ENCODE measurements around the gene ACTA2.

Gene ACTA2

DNA sequence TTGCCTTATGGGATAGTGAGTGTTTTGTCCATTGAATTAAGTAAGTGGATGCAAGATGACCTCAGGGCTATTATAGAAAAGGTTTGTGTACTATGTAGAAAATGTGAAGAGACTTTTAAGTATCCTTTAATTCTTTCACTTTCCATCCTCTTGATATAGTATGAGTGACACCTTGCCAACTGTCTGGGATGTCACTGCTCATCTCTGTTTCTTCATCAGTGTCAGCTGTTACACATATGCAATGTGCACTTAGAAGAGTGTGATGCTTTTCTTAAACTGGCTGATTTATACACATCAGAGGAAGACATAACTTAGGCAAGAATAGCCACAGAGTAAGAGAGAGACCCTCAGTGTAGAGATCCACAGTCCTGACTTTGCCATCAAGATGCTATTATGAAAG, 8.7 kb upstream of the ACTA2 start:
- DNase-seq: no peak
- in situ Hi-C loops (cut with HindIII; ENCODE audit: low pct_ligation_motif_present, low pct_unique_long_range_greater_than_20kb, low sequenced_read_pairs): no loop called here

DNA sequence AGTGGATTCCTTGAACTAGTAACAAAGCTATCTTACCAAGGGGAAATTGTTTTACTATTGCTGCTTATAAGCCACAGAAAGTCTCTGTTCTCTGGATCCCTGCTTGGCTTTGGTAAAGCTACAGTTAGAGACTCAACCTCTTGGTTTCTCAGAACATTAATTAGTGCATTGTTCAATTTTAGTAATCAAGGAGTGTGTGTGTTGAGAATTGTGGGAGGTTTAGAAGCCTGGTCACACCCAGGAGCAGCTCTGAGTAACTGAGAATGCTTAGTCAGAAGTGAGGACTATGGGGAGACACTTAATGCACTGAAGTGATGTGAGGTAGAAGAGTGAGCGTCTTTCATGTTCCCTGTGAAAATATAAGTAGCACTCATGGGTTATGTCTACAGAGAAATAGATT, 8.2 kb upstream of the ACTA2 start:
- no peak for DNase-seq
- in situ Hi-C loops (cut with HindIII; ENCODE audit: low pct_ligation_motif_present, low pct_unique_long_range_greater_than_20kb, low sequenced_read_pairs): no loop called here

DNA sequence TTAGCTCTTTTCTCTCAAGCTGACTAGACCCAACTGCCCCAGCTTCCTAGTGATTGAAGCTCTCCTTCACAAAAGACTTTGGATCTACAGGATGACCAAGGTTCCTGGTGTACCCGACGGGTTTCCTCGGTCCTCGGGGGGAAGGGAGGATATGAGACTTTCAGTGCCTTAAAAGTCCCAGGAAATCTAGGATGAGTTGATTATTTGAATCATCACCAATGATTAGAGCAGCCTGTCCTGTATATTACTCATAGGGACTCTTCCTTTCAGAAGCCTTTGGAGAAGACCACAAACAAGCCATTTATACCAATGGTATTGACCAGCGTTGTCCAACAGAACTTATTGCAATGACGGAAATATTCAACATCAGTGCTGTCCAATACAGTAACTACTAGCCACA, 6.1 kb upstream of the ACTA2 start:
- in situ Hi-C loops (cut with HindIII; ENCODE audit: low pct_ligation_motif_present, low pct_unique_long_range_greater_than_20kb, low sequenced_read_pairs): no loop called here
- no peak for DNase-seq

DNA sequence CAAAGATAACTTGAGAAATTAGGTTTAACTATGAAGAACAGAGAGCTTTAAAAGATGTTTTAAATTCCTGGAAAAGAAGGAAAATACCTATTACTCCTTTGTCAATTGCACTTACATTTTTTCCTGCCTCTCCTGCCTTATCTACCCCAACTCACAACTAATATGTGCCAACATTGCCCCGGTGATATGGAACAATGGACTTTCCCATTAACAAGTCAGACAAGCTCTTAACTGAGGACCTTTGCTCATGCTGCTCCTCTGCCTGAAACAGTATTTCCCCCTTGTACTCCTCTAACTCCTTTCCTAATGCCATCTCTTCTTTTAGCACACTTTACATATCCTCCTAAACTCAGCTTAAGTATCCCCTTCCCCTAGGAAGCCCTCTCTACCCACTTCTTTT, 4.8 kb upstream of the ACTA2 start:
- in situ Hi-C loops (cut with HindIII; ENCODE audit: low pct_ligation_motif_present, low pct_unique_long_range_greater_than_20kb, low sequenced_read_pairs): no loop called here
- DNase-seq: no peak

DNA sequence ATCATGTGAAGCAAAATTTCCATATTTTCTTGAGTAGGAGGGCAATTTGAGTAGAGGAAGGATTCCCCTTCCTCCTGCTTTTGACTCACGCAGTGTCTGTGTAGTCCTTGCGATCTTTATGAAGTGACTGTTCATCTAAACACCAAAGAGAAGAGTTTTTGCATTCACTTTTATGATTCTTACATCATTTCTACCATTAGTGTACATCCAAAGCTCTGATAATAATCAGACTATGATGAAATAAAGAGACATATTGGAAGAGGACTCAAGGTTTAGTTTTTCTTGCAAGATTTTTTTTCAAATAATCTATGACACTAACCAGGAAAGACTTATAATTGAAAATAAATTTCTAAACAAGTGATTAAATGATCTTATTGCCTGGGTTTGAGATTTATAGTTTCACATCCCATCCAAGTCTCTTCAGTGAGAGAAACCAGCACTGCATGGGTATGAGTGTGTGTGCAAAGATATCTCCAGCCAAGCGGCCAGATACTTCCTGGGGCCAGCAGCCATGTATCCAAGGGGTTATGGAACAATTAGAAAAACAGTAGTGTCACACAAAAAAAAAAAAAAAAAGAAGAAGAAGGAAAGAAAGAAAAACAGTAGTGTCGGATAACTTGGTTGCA, 2.0 kb upstream of the ACTA2 start:
- in situ Hi-C loops (cut with HindIII; ENCODE audit: low pct_ligation_motif_present, low pct_unique_long_range_greater_than_20kb, low sequenced_read_pairs): no loop called here
- DNase-seq: no peak

DNA sequence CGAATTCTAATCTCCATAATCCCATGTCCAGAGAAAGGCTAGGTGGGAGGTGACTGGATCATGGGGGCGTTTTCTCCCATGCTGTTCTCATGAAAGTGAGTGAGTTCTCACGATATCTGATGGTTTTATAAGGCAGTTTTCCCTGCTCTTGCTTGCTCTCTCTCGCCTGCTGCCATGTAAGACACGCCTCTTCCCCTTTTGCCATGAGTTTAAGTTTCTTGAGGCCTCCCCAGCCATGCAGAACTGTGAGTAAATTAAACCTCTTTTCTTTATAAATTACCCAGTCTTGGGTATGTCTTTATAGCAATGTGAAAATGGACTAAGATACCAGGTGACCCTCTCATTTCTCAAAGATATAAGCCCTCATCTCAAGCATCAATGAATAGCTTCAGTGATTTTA, 1.1 kb upstream of the ACTA2 start:
- DNase-seq: no peak
- in situ Hi-C loops (cut with HindIII; ENCODE audit: low pct_ligation_motif_present, low pct_unique_long_range_greater_than_20kb, low sequenced_read_pairs): no loop called here

DNA sequence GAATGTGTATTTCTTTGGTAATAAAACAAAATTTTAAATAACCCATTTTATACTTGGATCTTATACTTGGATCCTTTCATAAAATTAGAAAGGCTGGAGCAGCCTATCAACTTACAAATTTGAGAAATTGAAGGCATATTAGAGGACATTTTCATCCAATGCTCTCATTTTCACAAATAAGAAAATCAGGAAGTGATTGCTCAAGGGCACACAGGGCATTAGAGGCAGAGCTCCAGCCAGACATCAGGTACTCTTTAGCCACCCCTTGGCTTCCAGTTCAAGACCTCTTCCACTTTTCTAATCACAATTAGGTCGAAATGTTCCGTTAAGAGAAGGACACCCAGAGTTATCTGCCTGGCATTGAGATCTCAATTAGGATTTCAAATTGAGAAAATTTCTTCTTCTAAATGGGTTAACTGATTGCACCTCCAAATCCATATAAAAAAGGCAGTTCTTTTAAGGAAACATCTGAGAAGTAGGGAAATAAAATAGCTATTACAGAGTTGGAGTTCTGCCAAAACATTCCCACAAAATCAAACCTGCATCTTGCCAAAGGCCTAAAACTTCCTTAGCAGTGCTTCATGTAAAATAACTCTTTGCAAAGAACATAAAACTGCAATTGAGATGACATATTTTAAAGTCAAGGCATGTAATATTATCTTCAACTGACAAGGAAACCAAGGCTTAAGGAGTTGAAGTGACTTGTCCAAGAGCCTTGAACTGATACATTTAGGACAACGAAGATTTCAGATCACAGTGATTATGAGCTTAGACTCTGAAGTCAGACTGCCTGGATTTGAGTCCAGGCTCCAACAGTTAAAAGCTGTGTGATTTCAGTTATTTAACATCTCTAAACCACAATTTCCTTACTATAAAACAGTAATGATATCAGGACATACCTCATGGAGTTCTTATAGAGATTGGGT, 2.4 kb downstream of the ACTA2 start:
- DNase-seq: no peak
- in situ Hi-C loops (cut with HindIII; ENCODE audit: low pct_ligation_motif_present, low pct_unique_long_range_greater_than_20kb, low sequenced_read_pairs): no loop called here

DNA sequence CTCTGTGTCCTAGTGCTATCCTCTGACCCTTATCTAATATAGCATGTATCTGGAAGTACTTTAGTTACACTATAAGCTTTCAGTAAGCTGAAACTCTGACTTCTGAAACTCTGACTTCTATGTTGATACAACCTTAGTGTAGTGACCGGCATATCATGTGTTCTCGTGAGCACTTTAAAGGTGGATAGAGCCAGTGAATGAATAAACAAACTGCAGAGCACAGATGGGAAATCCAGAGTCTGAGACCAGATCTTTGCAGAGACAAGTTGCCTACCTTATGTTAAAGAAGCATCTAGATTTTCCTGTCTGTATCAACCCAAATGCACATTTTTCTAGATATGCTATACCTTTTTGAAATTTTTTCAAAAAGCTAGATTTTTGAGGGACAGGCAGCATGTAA, 3.5 kb downstream of the ACTA2 start:
- in situ Hi-C loops (cut with HindIII; ENCODE audit: low pct_ligation_motif_present, low pct_unique_long_range_greater_than_20kb, low sequenced_read_pairs): no loop called here
- no peak for DNase-seq

DNA sequence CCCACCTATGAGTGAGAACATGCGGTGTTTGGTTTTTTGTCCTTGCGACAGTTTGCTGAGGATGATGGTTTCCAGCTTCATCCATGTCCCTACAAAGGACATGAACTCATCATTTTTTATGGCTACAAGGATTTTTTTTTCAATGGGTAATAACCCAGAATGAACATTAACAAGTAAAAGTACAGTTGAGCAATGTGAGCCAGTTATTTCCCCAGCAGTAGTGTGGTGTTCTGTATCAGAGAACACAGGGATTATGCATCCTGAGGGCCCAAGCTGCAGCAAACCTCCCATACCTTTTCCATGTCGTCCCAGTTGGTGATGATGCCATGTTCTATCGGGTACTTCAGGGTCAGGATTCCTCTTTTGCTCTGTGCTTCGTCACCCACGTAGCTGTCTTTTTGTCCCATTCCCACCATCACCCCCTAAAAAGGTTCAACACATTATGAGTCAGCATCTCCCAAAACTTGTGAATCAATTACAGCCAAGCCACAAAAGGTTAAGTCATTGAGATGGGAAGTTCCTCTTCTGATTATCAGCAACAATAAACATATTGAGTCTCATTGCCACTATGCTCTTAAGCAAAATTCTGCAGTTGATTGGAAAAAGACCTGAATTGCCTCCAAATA, 5.5 kb downstream of the ACTA2 start:
- no peak for DNase-seq
- in situ Hi-C loops (cut with HindIII; ENCODE audit: low pct_ligation_motif_present, low pct_unique_long_range_greater_than_20kb, low sequenced_read_pairs): no loop called here

DNA sequence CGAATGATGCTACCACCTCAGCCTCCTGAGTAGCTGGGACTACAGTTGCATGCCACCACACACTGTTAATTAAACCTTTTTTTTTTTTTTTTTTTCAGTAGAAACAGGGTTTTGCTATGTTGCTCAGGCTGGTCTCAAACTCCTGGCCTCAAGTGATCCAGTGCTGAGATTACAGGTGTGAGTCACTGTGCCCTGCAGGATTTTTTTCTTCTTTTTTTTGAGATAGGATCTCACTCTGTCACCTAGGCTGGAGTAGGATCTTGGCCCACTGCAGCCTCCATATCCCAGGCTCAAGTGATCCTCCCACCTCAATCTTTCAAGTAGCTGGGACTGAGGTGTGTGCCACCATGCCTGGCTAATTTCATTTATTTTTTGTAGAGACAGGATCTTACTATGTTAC, 6.4 kb downstream of the ACTA2 start:
- DNase-seq: no peak
- in situ Hi-C loops (cut with HindIII; ENCODE audit: low pct_ligation_motif_present, low pct_unique_long_range_greater_than_20kb, low sequenced_read_pairs): no loop called here

DNA sequence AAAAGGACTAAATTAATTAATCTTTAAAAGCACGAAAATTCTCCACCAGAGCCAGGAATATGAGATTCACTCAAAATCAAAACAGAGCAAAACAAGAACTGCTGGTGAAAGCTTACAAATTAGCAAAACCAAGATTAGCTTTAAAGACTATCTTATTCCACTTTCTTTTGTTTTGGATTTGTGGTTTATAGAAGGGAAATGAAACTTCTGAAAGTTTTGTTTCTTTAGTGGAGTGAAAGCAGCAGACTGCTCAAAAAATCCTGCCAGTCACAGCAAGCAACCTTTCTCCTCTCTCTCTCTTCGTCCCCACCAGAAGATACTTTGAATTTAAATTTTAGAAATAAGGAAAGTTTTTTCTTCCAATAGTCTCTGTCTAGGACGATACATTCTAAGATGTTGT, 7.8 kb downstream of the ACTA2 start:
- DNase-seq: no peak
- in situ Hi-C loops (cut with HindIII; ENCODE audit: low pct_ligation_motif_present, low pct_unique_long_range_greater_than_20kb, low sequenced_read_pairs): no loop called here

DNA sequence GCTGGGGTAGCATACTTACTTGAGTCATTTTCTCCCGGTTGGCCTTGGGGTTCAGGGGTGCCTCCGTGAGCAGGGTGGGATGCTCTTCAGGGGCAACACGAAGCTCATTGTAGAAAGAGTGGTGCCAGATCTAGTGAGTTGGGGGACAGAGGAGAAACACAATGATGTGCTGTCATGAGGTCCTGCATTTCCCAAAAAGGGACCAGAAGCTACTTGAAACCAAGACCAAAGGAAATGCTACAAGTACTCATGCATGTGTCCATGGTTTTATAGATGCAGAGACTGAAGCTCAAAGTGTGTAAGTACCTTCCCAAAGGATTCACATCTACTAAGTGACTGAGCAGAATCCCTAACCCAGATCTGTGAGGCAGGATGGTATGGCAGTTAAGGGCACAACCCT, 8.8 kb downstream of the ACTA2 start:
- in situ Hi-C loops (cut with HindIII; ENCODE audit: low pct_ligation_motif_present, low pct_unique_long_range_greater_than_20kb, low sequenced_read_pairs): no loop called here
- no peak for DNase-seq

DNA sequence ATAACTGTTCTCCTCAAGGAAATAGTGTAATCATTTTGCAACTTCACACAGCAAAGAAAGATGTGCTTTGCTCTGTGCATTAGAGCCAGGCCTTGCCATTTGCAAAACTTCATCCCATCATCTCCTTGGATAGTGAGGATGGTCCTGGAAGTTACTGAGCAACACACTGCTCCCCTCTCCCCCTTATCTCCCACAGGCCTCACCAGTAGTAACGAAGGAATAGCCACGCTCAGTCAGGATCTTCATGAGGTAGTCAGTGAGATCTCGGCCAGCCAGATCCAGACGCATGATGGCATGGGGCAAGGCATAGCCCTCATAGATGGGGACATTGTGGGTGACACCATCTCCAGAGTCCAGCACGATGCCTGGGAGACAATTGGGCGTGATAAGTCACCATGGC, 11.5 kb downstream of the ACTA2 start:
- in situ Hi-C loops (cut with HindIII; ENCODE audit: low pct_ligation_motif_present, low pct_unique_long_range_greater_than_20kb, low sequenced_read_pairs): no loop called here
- no peak for DNase-seq

DNA sequence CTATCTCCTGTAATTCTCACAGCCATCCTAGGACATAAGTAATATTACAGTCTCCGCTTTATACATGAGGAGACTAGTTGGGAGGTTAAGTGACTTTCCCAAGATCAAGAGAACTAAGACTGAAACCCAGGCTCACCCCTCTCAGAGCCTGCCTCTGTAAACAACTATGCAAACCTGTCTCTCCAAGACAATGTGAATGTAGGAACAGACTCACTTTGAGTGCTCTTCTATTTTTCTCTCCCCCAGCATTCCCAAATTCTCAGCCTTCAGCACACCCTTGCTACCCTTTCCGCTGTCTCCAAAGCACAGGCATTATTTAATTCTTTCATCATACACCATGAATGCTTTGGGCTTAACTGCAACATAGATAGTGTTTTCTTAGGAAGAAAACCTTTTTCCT, 13.6 kb downstream of the ACTA2 start:
- DNase-seq: no peak
- in situ Hi-C loops (cut with HindIII; ENCODE audit: low pct_ligation_motif_present, low pct_unique_long_range_greater_than_20kb, low sequenced_read_pairs): no loop called here

DNA sequence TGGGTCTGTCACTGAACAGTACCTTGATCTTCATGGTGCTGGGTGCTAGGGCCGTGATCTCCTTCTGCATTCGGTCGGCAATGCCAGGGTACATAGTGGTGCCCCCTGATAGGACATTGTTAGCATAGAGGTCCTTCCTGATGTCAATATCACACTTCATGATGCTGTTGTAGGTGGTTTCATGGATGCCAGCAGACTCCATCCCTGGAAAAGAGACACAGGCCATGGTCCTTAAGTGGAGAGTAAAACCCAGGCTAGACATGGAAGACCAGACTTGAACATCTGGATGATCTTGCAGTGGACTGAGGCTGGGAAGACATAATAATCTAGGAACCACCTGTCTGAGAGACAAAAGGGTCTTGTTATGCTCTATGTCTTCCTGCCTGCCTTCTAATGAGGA, 14.5 kb downstream of the ACTA2 start:
- in situ Hi-C loops (cut with HindIII; ENCODE audit: low pct_ligation_motif_present, low pct_unique_long_range_greater_than_20kb, low sequenced_read_pairs): no loop called here
- no peak for DNase-seq

DNA sequence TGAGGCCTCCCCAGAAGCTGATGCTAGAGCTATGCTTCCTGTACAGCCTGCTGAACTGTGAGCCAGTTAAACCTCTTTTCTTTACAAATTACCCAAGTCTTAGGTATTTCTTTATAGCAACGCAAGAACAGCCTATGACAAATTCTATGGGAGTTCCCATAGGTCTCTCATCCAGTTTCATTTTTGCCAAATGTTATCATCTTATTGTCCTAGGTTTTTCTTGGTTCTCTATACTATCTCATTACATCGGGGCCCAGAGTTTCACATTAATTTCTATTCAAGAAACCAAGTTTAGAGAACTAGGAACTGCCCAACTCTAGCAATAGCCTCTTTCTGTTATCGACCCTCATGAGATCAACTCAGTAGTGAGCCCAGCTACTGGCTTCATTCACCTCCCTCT, 15.9 kb downstream of the ACTA2 start:
- no peak for DNase-seq
- in situ Hi-C loops (cut with HindIII; ENCODE audit: low pct_ligation_motif_present, low pct_unique_long_range_greater_than_20kb, low sequenced_read_pairs): no loop called here

DNA sequence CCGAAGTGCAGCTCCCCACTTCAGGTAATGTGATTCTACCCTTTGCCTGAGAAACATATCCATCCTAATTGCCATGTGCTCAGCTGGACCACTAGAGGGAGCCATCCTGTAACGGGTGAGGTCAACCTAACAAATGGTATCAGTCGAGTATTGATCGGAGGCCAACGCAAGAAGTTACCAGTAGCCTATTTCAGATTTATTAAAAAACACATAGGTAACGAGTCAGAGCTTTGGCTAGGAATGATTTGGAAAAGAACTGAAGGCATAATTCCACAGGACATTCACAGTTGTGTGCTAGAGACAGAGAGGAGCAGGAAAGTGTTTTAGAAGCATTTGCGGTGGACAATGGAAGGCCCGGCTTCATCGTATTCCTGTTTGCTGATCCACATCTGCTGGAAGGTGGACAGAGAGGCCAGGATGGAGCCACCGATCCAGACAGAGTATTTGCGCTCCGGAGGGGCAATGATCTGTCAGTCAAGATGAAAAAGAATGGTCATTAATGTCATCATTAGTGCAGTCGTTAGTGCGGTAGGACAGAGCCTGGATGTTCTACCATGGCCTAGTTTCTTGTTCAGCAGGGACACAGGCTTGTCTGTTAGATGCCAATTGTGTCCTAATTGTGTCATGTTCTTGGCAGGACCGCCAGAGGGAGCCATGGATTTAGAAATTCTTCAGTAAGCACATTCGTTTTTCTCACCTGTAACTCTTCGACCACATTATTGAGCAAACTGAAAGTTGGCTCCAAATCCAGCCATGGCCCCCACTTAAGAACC, 17.5 kb downstream of the ACTA2 start:
- in situ Hi-C loops (cut with HindIII; ENCODE audit: low pct_ligation_motif_present, low pct_unique_long_range_greater_than_20kb, low sequenced_read_pairs): no loop called here
- peak; percentile 81 for DNase-seq

DNA sequence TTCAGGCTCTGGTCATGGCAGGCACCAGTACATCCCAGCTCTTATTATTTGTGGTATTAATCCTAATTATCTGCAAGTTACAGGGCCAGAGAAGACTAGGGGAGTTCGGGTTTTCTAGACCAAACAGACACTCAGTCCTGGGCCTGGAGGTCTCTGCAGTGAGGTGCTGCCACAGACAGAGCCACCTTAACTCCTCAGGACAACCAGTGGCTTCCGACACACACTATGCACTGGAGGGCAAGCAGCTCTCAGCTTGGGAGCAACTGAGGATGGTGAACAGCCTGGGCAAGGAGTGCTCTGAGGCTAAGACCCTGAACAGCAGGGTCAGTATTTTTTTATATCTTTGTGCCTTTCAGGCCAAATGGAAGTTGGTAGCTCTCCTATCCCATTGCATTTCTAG, 19.0 kb downstream of the ACTA2 start:
- in situ Hi-C loops (cut with HindIII; ENCODE audit: low pct_ligation_motif_present, low pct_unique_long_range_greater_than_20kb, low sequenced_read_pairs): no loop called here
- DNase-seq: no peak
